Left hindlimb (tissue), 1 donor: ENCODE results near the gene SFTPB.

ENCODE experiments used
- DNase-seq: peaks from one replicate; pipeline ENCODE4 v3.0.0-alpha.2; 2018

The SFTPB gene

GRCh38 chr2:85702172-85702571 lies 34.2 kb upstream of the SFTPB start:
- DNase-seq: no peak

- no peak for DNase-seq
Measured at GRCh38 chr2:85699325-85699724, 31.3 kb upstream of the SFTPB start.

- DNase-seq: no peak
Measured at GRCh38 chr2:85698880-85699254, 30.9 kb upstream of the SFTPB start.

- DNase-seq: no peak
Measured at GRCh38 chr2:85698184-85698879, 30.3 kb upstream of the SFTPB start.

- DNase-seq: no peak
Measured at GRCh38 chr2:85697716-85698115, 29.7 kb upstream of the SFTPB start.

- no peak for DNase-seq
Measured at GRCh38 chr2:85697096-85697495, 29.1 kb upstream of the SFTPB start.

- no peak for DNase-seq
Measured at GRCh38 chr2:85695691-85696668, 28.0 kb upstream of the SFTPB start.

GRCh38 chr2:85695121-85695520 lies 27.1 kb upstream of the SFTPB start:
- no peak for DNase-seq

GRCh38 chr2:85694052-85695025 lies 26.3 kb upstream of the SFTPB start, which contains the start of gene GNLY:
GNLY (plus strand) TSS chr2:85694358; CDS start chr2:85694419, 61 bp downstream.
- no peak for DNase-seq

GRCh38 chr2:85692039-85692645 lies 24.1 kb upstream of the SFTPB start:
- DNase-seq: no peak

GRCh38 chr2:85690932-85691331 lies 22.9 kb upstream of the SFTPB start:
- no peak for DNase-seq

- DNase-seq: no peak
Measured at GRCh38 chr2:85684806-85685205, 16.8 kb upstream of the SFTPB start.

GRCh38 chr2:85684380-85684779 lies 16.4 kb upstream of the SFTPB start:
- no peak for DNase-seq

- no peak for DNase-seq
Measured at GRCh38 chr2:85682378-85682777, 14.4 kb upstream of the SFTPB start.

- no peak for DNase-seq
Measured at GRCh38 chr2:85681776-85682175, 13.8 kb upstream of the SFTPB start.

GRCh38 chr2:85681372-85681763 lies 13.4 kb upstream of the SFTPB start:
- no peak for DNase-seq

GRCh38 chr2:85680707-85681371 lies 12.8 kb upstream of the SFTPB start:
- DNase-seq: no peak

GRCh38 chr2:85678794-85679672 lies 11.0 kb upstream of the SFTPB start:
- peak; percentile 78 for DNase-seq

GRCh38 chr2:85678377-85678776 lies 10.4 kb upstream of the SFTPB start:
- DNase-seq: no peak

- no peak for DNase-seq
Measured at GRCh38 chr2:85675866-85676548, 8.0 kb upstream of the SFTPB start.
